HUES64 (cell line): Measurements from ENCODE around the gene KARS1.

Experiments used
- H3K27ac ChIP-seq: 2 replicates; pipeline ENCODE4 v1.7.0; 2013; ENCODE audit warnings: low read depth, low read length, inconsistent platforms
- H3K27me3 ChIP-seq: 2 replicates; pipeline ENCODE4 v1.6.1; 2013; ENCODE audit warnings: mild to moderate bottlenecking, low read length; ENCODE audit not compliant: insufficient read depth
- H3K36me3 ChIP-seq: 2 replicates; pipeline ENCODE4 v1.6.1; 2013; ENCODE audit warnings: mild to moderate bottlenecking, low read length; ENCODE audit not compliant: insufficient read depth
- H3K4me1 ChIP-seq: 2 replicates; pipeline ENCODE4 v1.6.1; 2013; ENCODE audit warnings: mild to moderate bottlenecking, low read length, moderate library complexity; ENCODE audit not compliant: insufficient read depth
- H3K4me3 ChIP-seq: 2 replicates; pipeline ENCODE4 v1.5.1; 2013; ENCODE audit warnings: mild to moderate bottlenecking, low read length, moderate library complexity
- H3K9ac ChIP-seq: 2 replicates; pipeline ENCODE4 v1.6.1; 2013; ENCODE audit warnings: mild to moderate bottlenecking, low read depth, low read length
- H3K9me3 ChIP-seq: 2 replicates; pipeline ENCODE4 v1.6.1; 2013; ENCODE audit warnings: low read depth, low read length; ENCODE audit not compliant: insufficient read depth
- WGBS: fragments of 150-250, 120-280 bp; methylation state at CpG from one replicate; pipeline ENCODE4 v1.1.7; 2013; ENCODE audit warnings: missing lambda C conversion rate; 5-methylcytosine and 5-hydroxymethylcytosine counted together

KARS1 gene

GRCh38 chr16:75648265-75649076 lies 1.0 kb upstream of the KARS1 start:
- Histone ChIP-seq H3K4me3 (peak overlapping the region; percentile 99), H3K4me1 (peaks cover 8% of the 10 kb centered on the region), H3K27ac (peak overlapping the region; percentile 81), H3K9me3 (no peaks in the 10 kb centered on the region), H3K27me3 (no peaks in the 10 kb centered on the region), H3K36me3 (peaks cover 26% of the 10 kb centered on the region), H3K9ac (peak overlapping the region; percentile 83)
- WGBS: under 1% methylated on average over 62 of the region's 62 CpGs

- Histone ChIP-seq H3K27ac (peak overlapping the region; percentile 76), H3K9me3 (no peaks in the 10 kb centered on the region), H3K27me3 (no peaks in the 10 kb centered on the region), H3K9ac (peak overlapping the region; percentile 94), H3K4me3 (peak overlapping the region; percentile 99), H3K4me1 (peaks cover 7% of the 10 kb centered on the region), H3K36me3 (peaks cover 38% of the 10 kb centered on the region)
- WGBS: 0% methylated on average over 18 of the region's 18 CpGs
Observed at GRCh38 chr16:75647112-75647491, 363 bp downstream of the KARS1 start.

- no peaks in the 10 kb centered on the region for H3K27me3 ChIP-seq
- H3K27ac ChIP-seq: no peak overlapping the region
- H3K9ac ChIP-seq: no peak overlapping the region
- WGBS: 96% methylated on average over 6 of the region's 7 CpGs
- H3K36me3 ChIP-seq: peaks cover 65% of the 10 kb centered on the region
- H3K4me3 ChIP-seq: no peak overlapping the region
- no peaks in the 10 kb centered on the region for H3K4me1 ChIP-seq
- no peaks in the 10 kb centered on the region for H3K9me3 ChIP-seq
Observed at GRCh38 chr16:75644240-75645012, 3.0 kb downstream of the KARS1 start.

GRCh38 chr16:75640598-75640997 lies 6.9 kb downstream of the KARS1 start:
- peaks cover 97% of the 10 kb centered on the region for H3K36me3 ChIP-seq
- no peaks in the 10 kb centered on the region for H3K4me1 ChIP-seq
- no peak overlapping the region for H3K4me3 ChIP-seq
- no peak overlapping the region for H3K27ac ChIP-seq
- 96% methylated on average over 6 of the region's 6 CpGs for WGBS
- no peaks in the 10 kb centered on the region for H3K27me3 ChIP-seq
- H3K9ac ChIP-seq: no peak overlapping the region
- H3K9me3 ChIP-seq: no peaks in the 10 kb centered on the region

DNA sequence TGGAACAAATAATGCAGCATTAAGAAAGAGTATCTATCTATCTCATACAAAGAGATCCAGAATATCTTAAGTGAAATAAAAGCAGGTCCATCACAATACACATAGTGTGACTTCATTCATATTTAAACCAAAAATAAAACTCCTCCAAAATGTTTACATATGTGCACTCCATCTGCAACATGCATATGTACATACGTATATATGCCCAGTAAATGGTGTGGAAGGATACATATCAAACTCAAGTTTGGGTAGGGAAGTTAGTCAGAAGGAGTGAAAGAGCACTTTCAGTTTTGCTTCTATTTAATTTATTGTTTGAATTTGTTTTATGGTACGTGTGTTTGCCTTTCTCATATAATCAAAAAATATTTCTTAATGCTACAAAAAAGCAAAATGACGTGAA lies 12.4 kb downstream of the KARS1 start:
- H3K36me3 ChIP-seq: peaks cover 96% of the 10 kb centered on the region

GRCh38 chr16:75632857-75633256 lies 14.6 kb downstream of the KARS1 start:
- H3K27me3 ChIP-seq: no peaks in the 10 kb centered on the region
- WGBS: 94% methylated on average over 7 of the region's 8 CpGs
- no peak overlapping the region for H3K4me3 ChIP-seq
- H3K9me3 ChIP-seq: no peaks in the 10 kb centered on the region
- no peak overlapping the region for H3K27ac ChIP-seq
- no peaks in the 10 kb centered on the region for H3K4me1 ChIP-seq
- H3K36me3 ChIP-seq: peaks cover 97% of the 10 kb centered on the region
- no peak overlapping the region for H3K9ac ChIP-seq

More for the DNA sequence above, 12.4 kb downstream of the KARS1 start:
- WGBS: 97% methylated on average over 2 of the region's 3 CpGs
- Histone ChIP-seq H3K4me3 (no peak overlapping the region), H3K4me1 (no peaks in the 10 kb centered on the region), H3K9ac (no peak overlapping the region), H3K27ac (no peak overlapping the region), H3K27me3 (no peaks in the 10 kb centered on the region), H3K9me3 (no peaks in the 10 kb centered on the region)

GRCh38 chr16:75630052-75630451 lies 17.4 kb downstream of the KARS1 start:
- Histone ChIP-seq H3K36me3 (peaks cover 93% of the 10 kb centered on the region), H3K27ac (no peak overlapping the region), H3K9ac (no peak overlapping the region), H3K9me3 (no peaks in the 10 kb centered on the region), H3K27me3 (no peaks in the 10 kb centered on the region), H3K4me1 (no peaks in the 10 kb centered on the region), H3K4me3 (no peak overlapping the region)
- 98% methylated on average over 3 of the region's 3 CpGs for WGBS

GRCh38 chr16:75629132-75629531 lies 18.3 kb downstream of the KARS1 start:
- Histone ChIP-seq H3K36me3 (peaks cover 84% of the 10 kb centered on the region), H3K27ac (no peak overlapping the region), H3K9me3 (no peaks in the 10 kb centered on the region), H3K9ac (no peak overlapping the region), H3K4me1 (no peaks in the 10 kb centered on the region), H3K27me3 (no peaks in the 10 kb centered on the region), H3K4me3 (no peak overlapping the region)
- WGBS: 96% methylated on average over 10 of the region's 10 CpGs

DNA sequence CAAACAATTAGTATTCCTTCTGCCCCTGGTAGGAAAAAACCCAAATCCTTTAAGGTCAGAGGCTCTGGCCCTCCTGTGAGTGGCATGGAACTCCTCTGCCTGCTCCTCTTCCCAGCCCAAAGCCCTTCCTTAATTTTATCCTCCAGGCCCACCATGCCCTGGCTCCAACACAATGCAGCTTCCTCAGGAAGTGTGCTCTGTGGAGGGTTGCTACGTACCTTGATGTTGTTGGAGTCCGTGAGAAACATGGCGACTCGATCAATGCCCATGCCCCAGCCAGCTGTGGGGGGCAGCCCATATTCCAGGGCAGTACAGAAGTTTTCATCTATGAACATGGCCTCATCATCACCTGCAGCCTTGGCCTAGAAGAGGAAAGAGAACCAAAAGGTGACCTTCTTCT lies 19.1 kb downstream of the KARS1 start:
- Histone ChIP-seq H3K4me1 (no peaks in the 10 kb centered on the region), H3K27ac (no peak overlapping the region), H3K9ac (no peak overlapping the region), H3K4me3 (no peak overlapping the region), H3K9me3 (no peaks in the 10 kb centered on the region), H3K27me3 (no peaks in the 10 kb centered on the region), H3K36me3 (peaks cover 76% of the 10 kb centered on the region)
- WGBS: 99% methylated on average over 4 of the region's 4 CpGs

DNA sequence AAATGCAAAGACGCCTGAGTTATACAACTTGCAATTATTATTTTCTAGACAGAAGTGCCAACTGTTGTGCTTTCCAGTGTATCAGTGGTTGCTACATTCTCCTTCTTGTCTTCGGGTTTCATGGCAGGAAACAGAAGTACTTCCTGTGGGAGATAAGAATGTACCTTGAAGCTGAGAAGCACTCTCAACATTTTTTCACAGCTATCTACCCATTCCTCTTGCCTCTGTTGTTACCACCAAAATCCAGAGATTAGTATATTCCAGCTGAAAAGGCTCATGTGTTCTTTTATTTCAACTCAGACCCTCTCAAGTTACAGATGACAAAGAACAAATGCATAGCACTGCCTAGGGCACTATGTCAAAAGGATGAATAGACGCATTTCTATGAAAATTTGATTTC lies 19.6 kb downstream of the KARS1 start:
- H3K9me3 ChIP-seq: no peaks in the 10 kb centered on the region
- 97% methylated on average over 3 of the region's 3 CpGs for WGBS
- H3K4me1 ChIP-seq: no peaks in the 10 kb centered on the region
- no peak overlapping the region for H3K9ac ChIP-seq
- no peak overlapping the region for H3K27ac ChIP-seq
- peaks cover 71% of the 10 kb centered on the region for H3K36me3 ChIP-seq
- H3K27me3 ChIP-seq: no peaks in the 10 kb centered on the region
- H3K4me3 ChIP-seq: no peak overlapping the region

- Histone ChIP-seq H3K9me3 (no peaks in the 10 kb centered on the region), H3K36me3 (peaks cover 62% of the 10 kb centered on the region), H3K27ac (no peak overlapping the region), H3K9ac (no peak overlapping the region), H3K4me1 (peaks cover 6% of the 10 kb centered on the region; the same call in 1 of the 2 replicates), H3K27me3 (no peaks in the 10 kb centered on the region), H3K4me3 (no peak overlapping the region)
- 94% methylated on average over 4 of the region's 4 CpGs for WGBS
Observed at GRCh38 chr16:75626806-75627205, 20.7 kb downstream of the KARS1 start.
